ENCODE measurements around the gene GADD45A.
A peak's percentile ranks its signal among the peaks of the same experiment; 100 is the strongest.

Gene GADD45A

GRCh38 chr1:67721112-67721511 is 36.1 kb downstream of the GADD45A start:
- Histone ChIP-seq H3K4me1 (ENCODE audit: control insufficient read depth in 1 of 2, insufficient read depth in 2 of 2, low read length in 2 of 2) (peaks cover 0 to 6% of the 10 kb centered on the region in 2 experiments), H3K79me1 (ENCODE audit: low read length) (no peaks in the 10 kb centered on the region), H3K4me3 (ENCODE audit: low read depth, low read length) (no peak overlapping the region), H2BK120ac (ENCODE audit: insufficient read depth, low read length, poor library complexity) (no peak overlapping the region), H3K27me3 (ENCODE audit: insufficient read depth, low read length) (no peaks in the 10 kb centered on the region), H4K12ac (ENCODE audit: low read depth, low read length) (no peak overlapping the region), H2BK12ac (ENCODE audit: low read length) (no peak overlapping the region), H3K4ac (ENCODE audit: low read depth, low read length) (no peak overlapping the region), H3K18ac (ENCODE audit: low read length) (no peak overlapping the region), H3K4me2 (ENCODE audit: low read length) (no peak overlapping the region), H3K14ac (ENCODE audit: low read length) (no peak overlapping the region), H2AK5ac (ENCODE audit: low read length) (no peak overlapping the region), H2BK5ac (ENCODE audit: low read depth, low read length, poor library complexity) (no peak overlapping the region), H3K9me3 (ENCODE audit: insufficient read depth, low read depth, low read length) (no peaks in the 10 kb centered on the region), H2AFZ (ENCODE audit: insufficient read depth, low read length, poor library complexity) (no peak overlapping the region), H3K36me3 (ENCODE audit: control insufficient read depth in 1 of 2, insufficient read depth in 2 of 2, low read length in 2 of 2) (no peaks in the 10 kb centered on the region), H3K27ac (ENCODE audit: low read depth, low read length) (no peak overlapping the region), H4K91ac (ENCODE audit: low read depth, low read length) (no peak overlapping the region), H3K79me2 (ENCODE audit: control insufficient read depth, insufficient read depth, low read length, poor library complexity) (no peaks in the 10 kb centered on the region), H3K9ac (ENCODE audit: low read length) (no peak overlapping the region), H3K23ac (ENCODE audit: low read length) (no peak overlapping the region), H4K8ac (ENCODE audit: low read depth, low read length) (no peak overlapping the region)
- WGBS (ENCODE audit: extremely low coverage, insufficient coverage, insufficient read length), result no CpG with 5 or more reads among the region's 4 CpGs
- DNase-seq, result no peak

DNA sequence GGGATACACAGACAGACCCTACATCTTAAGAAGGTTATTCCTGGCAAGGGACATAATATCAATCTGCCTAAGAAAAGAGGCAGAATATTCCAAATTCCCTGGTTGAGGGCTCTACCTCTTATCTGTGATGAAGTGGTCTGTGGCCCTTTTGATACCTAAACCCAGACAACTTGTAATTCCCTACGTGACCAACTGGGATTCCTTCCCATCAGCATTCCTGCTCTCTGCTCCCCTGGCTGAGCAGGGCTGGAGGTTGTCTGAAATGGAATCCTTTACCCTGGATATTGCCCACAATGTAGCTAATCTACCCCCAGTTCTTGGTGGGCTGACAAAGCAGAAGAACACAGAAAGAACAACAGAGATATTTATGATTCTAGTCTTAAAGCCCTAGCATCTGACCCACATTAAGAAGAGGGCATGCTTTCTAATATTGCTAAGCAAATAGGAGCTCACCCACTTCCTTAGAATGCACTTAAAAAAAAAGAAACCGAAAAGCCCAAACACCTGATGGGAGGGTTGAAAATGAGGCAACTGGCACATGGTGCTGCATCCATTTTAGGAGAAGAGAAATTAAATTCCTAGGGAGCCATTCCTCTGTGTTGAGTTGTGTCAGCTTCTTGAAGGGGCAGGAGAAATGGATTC is 36.8 kb downstream of the GADD45A start:
- H4K91ac ChIP-seq (ENCODE audit: low read depth, low read length), result no peak overlapping the region
- no peak overlapping the region for H3K27ac ChIP-seq (ENCODE audit: low read depth, low read length)
- no peak overlapping the region for H3K4me2 ChIP-seq (ENCODE audit: low read length)
- H4K8ac ChIP-seq (ENCODE audit: low read depth, low read length), result no peak overlapping the region
- no peaks in the 10 kb centered on the region for H3K79me2 ChIP-seq (ENCODE audit: control insufficient read depth, insufficient read depth, low read length, poor library complexity)
- no peaks in the 10 kb centered on the region for H3K9me3 ChIP-seq (ENCODE audit: insufficient read depth, low read depth, low read length)
- H3K27me3 ChIP-seq (ENCODE audit: insufficient read depth, low read length), result no peaks in the 10 kb centered on the region
- WGBS (ENCODE audit: extremely low coverage, insufficient coverage, insufficient read length), result no CpG with 5 or more reads among the region's 2 CpGs
- H2BK5ac ChIP-seq (ENCODE audit: low read depth, low read length, poor library complexity), result no peak overlapping the region
- DNase-seq, result no peak
- H2BK12ac ChIP-seq (ENCODE audit: low read length), result no peak overlapping the region
- peaks cover 0 to 6% of the 10 kb centered on the region in 2 experiments for H3K4me1 ChIP-seq (ENCODE audit: control insufficient read depth in 1 of 2, insufficient read depth in 2 of 2, low read length in 2 of 2)
- no peaks in the 10 kb centered on the region for H3K79me1 ChIP-seq (ENCODE audit: low read length)
- H2AK5ac ChIP-seq (ENCODE audit: low read length), result no peak overlapping the region
- peak overlapping the region; percentile 31 for H3K9ac ChIP-seq (ENCODE audit: low read length)
- no peak overlapping the region for H3K4me3 ChIP-seq (ENCODE audit: low read depth, low read length)
- H2BK120ac ChIP-seq (ENCODE audit: insufficient read depth, low read length, poor library complexity), result no peak overlapping the region
- no peaks in the 10 kb centered on the region for H3K36me3 ChIP-seq (ENCODE audit: control insufficient read depth in 1 of 2, insufficient read depth in 2 of 2, low read length in 2 of 2)
- H3K23ac ChIP-seq (ENCODE audit: low read length), result no peak overlapping the region
- no peak overlapping the region for H3K14ac ChIP-seq (ENCODE audit: low read length)
- no peak overlapping the region for H3K4ac ChIP-seq (ENCODE audit: low read depth, low read length)
- no peak overlapping the region for H3K18ac ChIP-seq (ENCODE audit: low read length)
- H2AFZ ChIP-seq (ENCODE audit: insufficient read depth, low read length, poor library complexity), result no peak overlapping the region
- no peak overlapping the region for H4K12ac ChIP-seq (ENCODE audit: low read depth, low read length)

GRCh38 chr1:67722292-67722944 is 37.4 kb downstream of the GADD45A start:
- H2BK12ac ChIP-seq (ENCODE audit: low read length), result no peak overlapping the region
- H3K9ac ChIP-seq (ENCODE audit: low read length), result no peak overlapping the region
- H4K12ac ChIP-seq (ENCODE audit: low read depth, low read length), result no peak overlapping the region
- no peak for DNase-seq
- no peaks in the 10 kb centered on the region for H3K36me3 ChIP-seq (ENCODE audit: control insufficient read depth in 1 of 2, insufficient read depth in 2 of 2, low read length in 2 of 2)
- no peak overlapping the region for H3K4me3 ChIP-seq (ENCODE audit: low read depth, low read length)
- no peak overlapping the region for H2BK5ac ChIP-seq (ENCODE audit: low read depth, low read length, poor library complexity)
- no peak overlapping the region for H2BK120ac ChIP-seq (ENCODE audit: insufficient read depth, low read length, poor library complexity)
- H3K4me1 ChIP-seq (ENCODE audit: control insufficient read depth in 1 of 2, insufficient read depth in 2 of 2, low read length in 2 of 2), result peaks cover 0 to 6% of the 10 kb centered on the region in 2 experiments
- whole genome bisulfite sequencing (ENCODE audit: extremely low coverage, insufficient coverage, insufficient read length), result no CpG with 5 or more reads among the region's 4 CpGs
- no peak overlapping the region for H4K91ac ChIP-seq (ENCODE audit: low read depth, low read length)
- no peaks in the 10 kb centered on the region for H3K9me3 ChIP-seq (ENCODE audit: insufficient read depth, low read depth, low read length)
- no peak overlapping the region for H3K4me2 ChIP-seq (ENCODE audit: low read length)
- H3K27me3 ChIP-seq (ENCODE audit: insufficient read depth, low read length), result no peaks in the 10 kb centered on the region
- no peak overlapping the region for H2AFZ ChIP-seq (ENCODE audit: insufficient read depth, low read length, poor library complexity)
- no peak overlapping the region for H3K27ac ChIP-seq (ENCODE audit: low read depth, low read length)
- H4K8ac ChIP-seq (ENCODE audit: low read depth, low read length), result no peak overlapping the region
- no peak overlapping the region for H3K23ac ChIP-seq (ENCODE audit: low read length)
- H3K79me1 ChIP-seq (ENCODE audit: low read length), result no peaks in the 10 kb centered on the region
- no peaks in the 10 kb centered on the region for H3K79me2 ChIP-seq (ENCODE audit: control insufficient read depth, insufficient read depth, low read length, poor library complexity)
- H3K18ac ChIP-seq (ENCODE audit: low read length), result no peak overlapping the region
- no peak overlapping the region for H3K4ac ChIP-seq (ENCODE audit: low read depth, low read length)
- no peak overlapping the region for H3K14ac ChIP-seq (ENCODE audit: low read length)
- H2AK5ac ChIP-seq (ENCODE audit: low read length), result no peak overlapping the region

- H2AFZ ChIP-seq (ENCODE audit: insufficient read depth, low read length, poor library complexity), result no peak overlapping the region
- peaks cover 0 to under 1% of the 10 kb centered on the region in 2 experiments for H3K4me1 ChIP-seq (ENCODE audit: control insufficient read depth in 1 of 2, insufficient read depth in 2 of 2, low read length in 2 of 2)
- H3K36me3 ChIP-seq (ENCODE audit: control insufficient read depth in 1 of 2, insufficient read depth in 2 of 2, low read length in 2 of 2), result no peaks in the 10 kb centered on the region
- H4K91ac ChIP-seq (ENCODE audit: low read depth, low read length), result no peak overlapping the region
- H3K14ac ChIP-seq (ENCODE audit: low read length), result no peak overlapping the region
- no peak overlapping the region for H3K4ac ChIP-seq (ENCODE audit: low read depth, low read length)
- H4K8ac ChIP-seq (ENCODE audit: low read depth, low read length), result no peak overlapping the region
- no peaks in the 10 kb centered on the region for H3K79me1 ChIP-seq (ENCODE audit: low read length)
- no peaks in the 10 kb centered on the region for H3K9me3 ChIP-seq (ENCODE audit: insufficient read depth, low read depth, low read length)
- WGBS (ENCODE audit: extremely low coverage, insufficient coverage, insufficient read length), result no CpG with 5 or more reads among the region's 1 CpG
- no peak overlapping the region for H3K9ac ChIP-seq (ENCODE audit: low read length)
- H3K27ac ChIP-seq (ENCODE audit: low read depth, low read length), result no peak overlapping the region
- DNase-seq, result no peak
- no peak overlapping the region for H2BK120ac ChIP-seq (ENCODE audit: insufficient read depth, low read length, poor library complexity)
- H3K4me2 ChIP-seq (ENCODE audit: low read length), result no peak overlapping the region
- H3K18ac ChIP-seq (ENCODE audit: low read length), result no peak overlapping the region
- H4K12ac ChIP-seq (ENCODE audit: low read depth, low read length), result no peak overlapping the region
- no peak overlapping the region for H2AK5ac ChIP-seq (ENCODE audit: low read length)
- no peaks in the 10 kb centered on the region for H3K79me2 ChIP-seq (ENCODE audit: control insufficient read depth, insufficient read depth, low read length, poor library complexity)
- H2BK12ac ChIP-seq (ENCODE audit: low read length), result no peak overlapping the region
- no peak overlapping the region for H2BK5ac ChIP-seq (ENCODE audit: low read depth, low read length, poor library complexity)
- no peak overlapping the region for H3K4me3 ChIP-seq (ENCODE audit: low read depth, low read length)
- no peaks in the 10 kb centered on the region for H3K27me3 ChIP-seq (ENCODE audit: insufficient read depth, low read length)
- no peak overlapping the region for H3K23ac ChIP-seq (ENCODE audit: low read length)
Measured at GRCh38 chr1:67723126-67723525, 38.1 kb downstream of the GADD45A start.
